ENCODE results near the gene MUSTN1.

Gene MUSTN1

GRCh38 chr3:52852419-52852818 lies 17.6 kb upstream of the MUSTN1 start:
- DNase-seq (ENCODE audit: low read depth, low spot score), result no peak

- no peak for DNase-seq (ENCODE audit: low read depth, low spot score)
Observed at GRCh38 chr3:52851348-52851747, 16.5 kb upstream of the MUSTN1 start.

GRCh38 chr3:52849656-52850055 lies 14.8 kb upstream of the MUSTN1 start:
- no peak for DNase-seq (ENCODE audit: low read depth, low spot score)

- DNase-seq (ENCODE audit: low read depth, low spot score), result no peak
Observed at GRCh38 chr3:52848617-52849016, 13.8 kb upstream of the MUSTN1 start.

- DNase-seq (ENCODE audit: low read depth, low spot score), result no peak
Observed at GRCh38 chr3:52847726-52848125, 12.9 kb upstream of the MUSTN1 start.

GRCh38 chr3:52847241-52847640 lies 12.4 kb upstream of the MUSTN1 start:
- no peak for DNase-seq (ENCODE audit: low read depth, low spot score)

GRCh38 chr3:52846432-52846965 lies 11.7 kb upstream of the MUSTN1 start:
- DNase-seq (ENCODE audit: low read depth, low spot score), result no peak

- DNase-seq (ENCODE audit: low read depth, low spot score), result no peak
Observed at GRCh38 chr3:52845691-52846431, 11.0 kb upstream of the MUSTN1 start.

- no peak for DNase-seq (ENCODE audit: low read depth, low spot score)
Observed at GRCh38 chr3:52845157-52845556, 10.3 kb upstream of the MUSTN1 start.

GRCh38 chr3:52844290-52844975 lies 9.6 kb upstream of the MUSTN1 start:
- DNase-seq (ENCODE audit: low read depth, low spot score), result no peak

GRCh38 chr3:52843881-52844280 lies 9.1 kb upstream of the MUSTN1 start:
- DNase-seq (ENCODE audit: low read depth, low spot score), result no peak

GRCh38 chr3:52843108-52843865 lies 8.5 kb upstream of the MUSTN1 start:
- DNase-seq (ENCODE audit: low read depth, low spot score), result no peak

GRCh38 chr3:52842424-52842823 lies 7.6 kb upstream of the MUSTN1 start:
- DNase-seq (ENCODE audit: low read depth, low spot score), result no peak

GRCh38 chr3:52841981-52842340 lies 7.1 kb upstream of the MUSTN1 start:
- DNase-seq (ENCODE audit: low read depth, low spot score), result no peak

- no peak for DNase-seq (ENCODE audit: low read depth, low spot score)
Observed at GRCh38 chr3:52841211-52841980, 6.6 kb upstream of the MUSTN1 start.

- no peak for DNase-seq (ENCODE audit: low read depth, low spot score)
Observed at GRCh38 chr3:52839892-52840545, 5.2 kb upstream of the MUSTN1 start.

GRCh38 chr3:52839268-52839575 lies 4.4 kb upstream of the MUSTN1 start:
- DNase-seq (ENCODE audit: low read depth, low spot score), result no peak

- DNase-seq (ENCODE audit: low read depth, low spot score), result no peak
Observed at GRCh38 chr3:52838561-52839267, 3.9 kb upstream of the MUSTN1 start.

GRCh38 chr3:52836986-52837385 lies 2.2 kb upstream of the MUSTN1 start:
- no peak for DNase-seq (ENCODE audit: low read depth, low spot score)

GRCh38 chr3:52836471-52836845 lies 1.6 kb upstream of the MUSTN1 start:
- DNase-seq (ENCODE audit: low read depth, low spot score), result no peak

All from activated CD4-positive, CD25-positive, alpha-beta regulatory T cell treated with anti-CD3 and anti-CD28 coated beads, Interleukin-2, amount 50 U/mL, for 16 hours (primary cell).